Measurements from ENCODE around the gene ACSL3. TPM values are rescaled to one million over a fixed set of nuclear protein-coding genes. Genes with fewer than 3 reads are reported as not detected.

Gene ACSL3
- total and polyA plus RNA-seq, 2 experiments from 2014 or later: 48.6 to 61.5 TPM

DNA sequence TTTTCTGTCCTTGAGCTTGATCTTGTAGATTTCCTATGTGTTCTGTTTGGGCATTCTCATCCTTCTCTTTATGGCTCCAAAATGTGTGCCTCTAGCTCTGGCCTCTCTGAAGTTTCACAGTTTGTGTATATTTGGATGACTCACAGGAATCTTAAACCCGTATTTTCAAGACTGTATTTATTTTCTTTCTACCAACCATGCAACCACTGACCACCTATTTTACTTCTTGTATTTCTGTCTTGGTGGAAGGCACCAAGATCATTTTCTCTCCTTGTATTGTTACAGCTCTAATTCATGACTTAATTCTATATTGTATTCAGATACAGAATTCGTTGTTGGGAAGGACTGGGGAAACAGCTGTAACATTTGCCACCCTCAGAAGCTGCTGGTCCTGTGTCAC is 39.5 kb downstream of the ACSL3 start:
- no peak overlapping the region for H3K27ac ChIP-seq
- H3K27me3 ChIP-seq (replicated peaks; ENCODE audit: insufficient read depth): no peaks in the 10 kb centered on the region
- H3K9me2 ChIP-seq (ENCODE audit: insufficient read depth): no peaks in the 10 kb centered on the region
- 0 out of 2 replicates have a peak, but pooled peaks cover 4% of the 10 kb centered on the region for H4K20me1 ChIP-seq (ENCODE audit: insufficient read depth)
- no peaks in the 10 kb centered on the region for H3K9me3 ChIP-seq (ENCODE audit: low read depth)
- DNase-seq: peak; percentile 30
- no peak overlapping the region for H2AFZ ChIP-seq
- peaks cover 28% of the 10 kb centered on the region for H3K4me1 ChIP-seq (ENCODE audit: insufficient read depth)
- in situ Hi-C loops (cut with MboI): loop anchor here (10.0 kb wide), 1 partner anchor 206 kb away; no protein-coding TSS in a partner anchor
- WGBS, 2 experiments (ENCODE audit: low coverage in 1 of 2, low lambda C conversion rate in 2 of 2, missing lambda C conversion rate in 2 of 2): 59 to 72% methylated on average over 2 of the region's 2 CpGs
- peaks cover 68% of the 10 kb centered on the region for H3K79me2 ChIP-seq (ENCODE audit: insufficient read depth)
- no peak overlapping the region for H3K4me3 ChIP-seq
- no peak for TF ChIP-seq EZH2 (IDR thresholded peaks at IDR 0.05; ENCODE audit: insufficient read depth, poor library complexity, severe bottlenecking)
- no peak for TF ChIP-seq EZH2phosphoT487 (IDR thresholded peaks at IDR 0.05; ENCODE audit: insufficient read depth, low read depth)
- H3K9ac ChIP-seq: no peak overlapping the region
- H3K4me2 ChIP-seq (ENCODE audit: unreplicated experiment): no peak overlapping the region
- peaks cover 23% of the 10 kb centered on the region for H3F3A ChIP-seq (ENCODE audit: insufficient read depth)
- H3K36me3 ChIP-seq (ENCODE audit: low read depth): no peaks in the 10 kb centered on the region

DNA sequence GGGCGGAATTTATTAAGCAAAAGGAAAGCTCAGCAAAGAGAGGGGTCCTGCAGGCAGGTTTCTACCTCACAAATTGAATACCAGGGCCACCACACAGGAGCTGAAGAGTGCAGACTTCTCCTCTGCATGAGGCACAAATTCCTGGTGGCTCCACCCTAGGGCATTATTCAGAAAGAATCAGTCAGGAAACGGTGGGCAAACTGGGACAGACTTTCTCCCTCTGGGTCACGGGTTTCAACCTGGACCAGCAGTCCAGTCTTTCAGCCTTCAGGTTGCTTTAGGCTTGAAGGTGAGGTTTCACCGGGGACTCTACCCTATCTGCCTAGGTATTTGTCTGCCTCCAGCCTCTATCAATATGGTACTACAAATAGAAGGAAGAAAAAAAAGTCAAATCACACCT is 41.8 kb downstream of the ACSL3 start:
- no peaks in the 10 kb centered on the region for H3K9me3 ChIP-seq (ENCODE audit: low read depth)
- peaks cover 91% of the 10 kb centered on the region for H3K79me2 ChIP-seq (ENCODE audit: insufficient read depth)
- no peaks in the 10 kb centered on the region for H3K27me3 ChIP-seq (replicated peaks; ENCODE audit: insufficient read depth)
- H3K4me3 ChIP-seq: no peak overlapping the region
- H2AFZ ChIP-seq: no peak overlapping the region
- H3K4me1 ChIP-seq (ENCODE audit: insufficient read depth): peaks cover 28% of the 10 kb centered on the region
- no peak overlapping the region for H3K4me2 ChIP-seq (ENCODE audit: unreplicated experiment)
- no peak overlapping the region for H3K27ac ChIP-seq
- no peak for DNase-seq
- TF ChIP-seq EZH2 (IDR thresholded peaks at IDR 0.05; ENCODE audit: insufficient read depth, poor library complexity, severe bottlenecking) (no peak), EZH2phosphoT487 (IDR thresholded peaks at IDR 0.05; ENCODE audit: insufficient read depth, low read depth) (no peak)
- 0 out of 2 replicates have a peak, but pooled peaks cover 4% of the 10 kb centered on the region for H4K20me1 ChIP-seq (ENCODE audit: insufficient read depth)
- 75 to 83% methylated on average over 4 of the region's 4 CpGs for WGBS, 2 experiments (ENCODE audit: low coverage in 1 of 2, low lambda C conversion rate in 2 of 2, missing lambda C conversion rate in 2 of 2)
- no peak overlapping the region for H3K9ac ChIP-seq
- peaks cover 26% of the 10 kb centered on the region for H3F3A ChIP-seq (ENCODE audit: insufficient read depth)
- in situ Hi-C loops (cut with MboI): loop anchor here (10.0 kb wide), 1 partner anchor 208 kb away; no protein-coding TSS in a partner anchor
- H3K9me2 ChIP-seq (ENCODE audit: insufficient read depth): no peaks in the 10 kb centered on the region
- no peaks in the 10 kb centered on the region for H3K36me3 ChIP-seq (ENCODE audit: low read depth)

DNA sequence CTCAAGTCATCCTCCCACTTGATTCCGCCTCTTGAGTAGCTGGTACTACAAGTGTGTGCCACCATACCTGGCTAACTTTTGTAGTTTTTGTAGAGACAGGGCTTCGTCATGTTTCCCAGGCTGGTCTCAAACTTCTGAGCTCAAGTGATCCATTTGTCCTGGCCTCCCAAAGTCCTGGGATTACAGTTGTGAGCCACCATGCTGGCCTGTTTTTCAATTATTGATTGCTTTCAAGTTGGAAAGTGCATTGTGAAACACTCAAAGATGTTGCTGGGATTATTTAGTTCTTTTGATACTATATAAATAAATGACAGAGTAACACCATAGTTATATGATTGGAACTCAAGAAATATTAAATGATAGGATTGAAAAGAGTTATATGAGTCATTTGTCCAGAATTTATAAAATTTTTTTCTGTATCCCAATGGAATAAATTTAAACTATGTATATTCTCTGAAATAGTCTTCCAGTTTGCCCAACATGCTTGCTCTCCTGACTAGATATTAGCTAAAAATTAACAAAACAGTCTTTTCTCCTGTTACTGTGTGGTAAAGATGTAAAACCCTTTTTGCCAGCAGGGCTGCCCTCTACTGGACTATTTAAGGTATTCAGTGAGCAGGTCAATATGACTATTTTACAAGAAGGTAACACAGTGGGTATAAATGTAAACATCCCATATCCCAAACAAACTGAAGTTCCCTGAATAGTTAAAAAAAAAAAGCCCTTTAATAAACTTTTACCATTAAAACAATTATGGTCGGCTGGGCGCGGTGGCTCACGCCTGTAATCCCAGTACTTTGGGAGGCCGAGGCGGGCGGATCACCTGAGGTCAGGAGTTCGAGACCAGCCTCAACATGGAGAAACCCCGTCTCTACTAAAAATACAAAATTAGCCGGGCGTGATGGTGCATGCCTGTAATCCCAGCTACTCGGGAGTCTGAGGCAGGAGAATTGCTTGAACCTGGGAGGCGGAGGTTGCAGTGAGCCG is 42.7 kb downstream of the ACSL3 start:
- H3K4me1 ChIP-seq (ENCODE audit: insufficient read depth): peaks cover 36% of the 10 kb centered on the region
- peak; percentile 76 for DNase-seq
- no peak overlapping the region for H3K4me3 ChIP-seq
- no peaks in the 10 kb centered on the region for H4K20me1 ChIP-seq (ENCODE audit: insufficient read depth)
- H3K4me2 ChIP-seq (ENCODE audit: unreplicated experiment): no peak overlapping the region
- no peaks in the 10 kb centered on the region for H3K36me3 ChIP-seq (ENCODE audit: low read depth)
- H3K9me2 ChIP-seq (ENCODE audit: insufficient read depth): no peaks in the 10 kb centered on the region
- TF ChIP-seq EZH2 (IDR thresholded peaks at IDR 0.05; ENCODE audit: insufficient read depth, poor library complexity, severe bottlenecking) (no peak), EZH2phosphoT487 (IDR thresholded peaks at IDR 0.05; ENCODE audit: insufficient read depth, low read depth) (no peak)
- peaks cover 26% of the 10 kb centered on the region for H3F3A ChIP-seq (ENCODE audit: insufficient read depth)
- in situ Hi-C loops (cut with MboI): loop anchor here (10.0 kb wide), 1 partner anchor 209 kb away; no protein-coding TSS in a partner anchor
- H3K9me3 ChIP-seq (ENCODE audit: low read depth): no peaks in the 10 kb centered on the region
- no peak overlapping the region for H2AFZ ChIP-seq
- 92 to 95% methylated on average over 16 of the region's 16 CpGs for WGBS, 2 experiments (ENCODE audit: low coverage in 1 of 2, low lambda C conversion rate in 2 of 2, missing lambda C conversion rate in 2 of 2)
- peak overlapping the region; percentile 73 for H3K27ac ChIP-seq
- H3K9ac ChIP-seq: peak overlapping the region; percentile 32
- H3K27me3 ChIP-seq (replicated peaks; ENCODE audit: insufficient read depth): no peaks in the 10 kb centered on the region
- peaks cover 92% of the 10 kb centered on the region for H3K79me2 ChIP-seq (ENCODE audit: insufficient read depth)

DNA sequence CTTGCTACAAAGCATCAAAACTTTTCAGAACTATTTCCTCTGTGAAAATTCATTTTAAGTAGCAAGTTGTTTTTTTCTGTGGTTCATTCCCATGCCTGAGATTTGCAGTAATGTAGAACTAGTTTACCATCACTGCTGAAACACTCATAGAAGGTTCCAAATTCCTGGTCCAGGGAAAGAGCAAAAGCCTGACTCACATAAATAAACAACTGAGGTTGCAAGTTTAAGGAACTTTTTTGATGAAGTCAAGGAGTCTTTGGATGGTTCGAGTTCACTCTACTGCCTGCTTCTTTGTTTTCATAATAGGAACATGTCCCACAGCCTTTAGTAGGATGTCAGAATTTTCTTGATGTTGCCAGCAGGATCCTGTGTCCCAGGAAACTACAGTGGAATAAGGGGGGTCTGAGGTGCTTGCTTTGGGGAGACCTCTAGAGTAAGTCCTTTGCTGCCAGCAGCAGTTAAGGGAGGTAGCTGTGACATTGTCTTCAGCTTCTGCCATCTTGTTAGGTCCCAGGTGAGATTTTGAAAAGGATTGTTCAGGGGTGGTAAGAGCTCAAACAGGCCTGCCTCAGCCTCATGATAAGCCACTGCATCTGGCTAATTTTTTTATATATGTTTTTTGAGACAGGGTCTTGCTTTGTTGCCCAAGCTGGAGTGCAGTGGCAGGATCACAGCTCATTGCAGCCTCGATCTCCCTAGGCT is 43.9 kb downstream of the ACSL3 start:
- peak overlapping the region; percentile 32 for H3K9ac ChIP-seq
- H3K4me2 ChIP-seq (ENCODE audit: unreplicated experiment): peak overlapping the region; percentile 54

More for the DNA sequence above, 43.9 kb downstream of the ACSL3 start:
- Histone ChIP-seq H3K36me3 (ENCODE audit: low read depth) (0 out of 2 replicates have a peak, but pooled peaks cover 2% of the 10 kb centered on the region), H4K20me1 (ENCODE audit: insufficient read depth) (no peaks in the 10 kb centered on the region), H3K9me2 (ENCODE audit: insufficient read depth) (no peaks in the 10 kb centered on the region), H3K79me2 (ENCODE audit: insufficient read depth) (peaks cover 91% of the 10 kb centered on the region), H3K27me3 (replicated peaks; ENCODE audit: insufficient read depth) (no peaks in the 10 kb centered on the region), H2AFZ (no peak overlapping the region), H3F3A (ENCODE audit: insufficient read depth) (peaks cover 33% of the 10 kb centered on the region), H3K9me3 (ENCODE audit: low read depth) (no peaks in the 10 kb centered on the region), H3K4me3 (peak overlapping the region; percentile 25; the same call in 1 of the 2 replicates), H3K4me1 (ENCODE audit: insufficient read depth) (peaks cover 39% of the 10 kb centered on the region), H3K27ac (peak overlapping the region; percentile 73)
- DNase-seq: peak; percentile 90
- in situ Hi-C loops (cut with MboI): loop anchor here (10.0 kb wide), 1 partner anchor 210 kb away; no protein-coding TSS in a partner anchor
- 71 to 72% methylated on average over 2 of the region's 2 CpGs for WGBS, 2 experiments (ENCODE audit: low coverage in 1 of 2, low lambda C conversion rate in 2 of 2, missing lambda C conversion rate in 2 of 2)
- TF ChIP-seq EZH2 (IDR thresholded peaks at IDR 0.05; ENCODE audit: insufficient read depth, poor library complexity, severe bottlenecking) (no peak), EZH2phosphoT487 (IDR thresholded peaks at IDR 0.05; ENCODE audit: insufficient read depth, low read depth) (no peak)

All from GM23248 (cell line).